HG03457 (cell line): ENCODE data around the gene CERS2.
A peak's percentile ranks its signal among the peaks of the same experiment; 100 is the strongest.

Experiments
- ATAC-seq: cut with Tn5 transposase; IDR thresholded peaks from one replicate; pipeline ENCODE4 v1.9.1; 2021; ENCODE audit warnings: moderate number of reproducible peaks; ENCODE audit not compliant: unreplicated experiment

The CERS2 gene

GRCh38 chr1:150974580-150975478 lies at the start of gene CERS2:
Gene CERS2, minus strand, starts transcription at chr1:150974835. Its CDS starts 5,745 bp downstream, at chr1:150969090.
- ATAC-seq: no peak

DNA sequence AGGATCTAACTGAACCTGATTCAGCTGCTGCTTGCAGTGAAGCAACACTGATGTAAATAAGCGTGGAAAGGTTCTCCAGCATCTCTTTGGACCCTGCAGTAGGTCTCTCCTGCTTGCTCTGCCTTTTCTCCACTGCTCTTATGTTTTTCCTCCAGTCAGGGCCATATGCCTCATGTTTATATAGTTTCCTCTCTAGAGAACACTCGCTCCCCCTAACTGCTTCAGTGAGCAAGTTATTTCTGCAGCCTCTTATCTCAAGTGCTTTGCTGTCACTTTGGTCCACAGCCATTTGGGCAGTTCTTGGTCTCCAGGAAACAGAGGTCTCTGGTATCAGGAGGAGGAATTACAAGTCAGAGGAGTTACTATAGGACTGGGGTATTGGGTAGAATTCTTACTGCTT lies 38.9 kb upstream of the CERS2 start:
- ATAC-seq: no peak

GRCh38 chr1:151012684-151013471 lies 38.2 kb upstream of the CERS2 start:
- no peak for ATAC-seq

DNA sequence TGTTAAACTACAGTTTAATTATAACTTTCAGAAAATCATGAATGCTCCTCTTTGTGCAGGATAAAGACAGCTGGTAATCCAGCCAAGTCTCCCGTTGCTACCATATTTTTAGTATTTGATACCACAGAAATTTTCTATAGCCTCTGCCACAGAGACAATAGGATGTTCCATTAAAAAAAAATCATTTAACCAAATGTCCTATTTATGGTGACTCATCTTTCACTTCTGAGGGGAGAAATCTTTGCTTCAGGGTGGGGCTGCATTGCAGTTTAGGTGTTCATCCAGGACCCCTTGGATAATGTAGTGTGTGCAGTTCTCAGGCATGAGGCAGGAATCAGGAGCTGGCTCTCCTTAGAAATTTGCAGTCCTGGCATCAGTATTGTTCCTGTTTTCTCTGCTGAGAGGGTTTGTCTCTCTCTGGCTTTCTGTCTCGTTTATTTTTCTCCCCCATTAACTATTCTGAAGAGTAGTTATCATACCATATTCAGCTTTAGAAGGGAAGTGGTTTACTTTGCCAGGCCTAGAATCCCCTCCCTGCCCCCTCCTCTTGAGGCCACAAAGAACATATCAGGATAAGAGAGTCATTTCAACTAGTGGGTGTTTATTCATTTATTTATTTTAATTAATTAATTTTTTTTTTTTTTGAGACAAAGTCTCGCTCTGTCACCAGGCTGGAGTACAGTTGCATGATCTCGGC lies 36.7 kb upstream of the CERS2 start:
- ATAC-seq: no peak

GRCh38 chr1:151010346-151010726 lies 35.7 kb upstream of the CERS2 start:
- ATAC-seq: no peak

DNA sequence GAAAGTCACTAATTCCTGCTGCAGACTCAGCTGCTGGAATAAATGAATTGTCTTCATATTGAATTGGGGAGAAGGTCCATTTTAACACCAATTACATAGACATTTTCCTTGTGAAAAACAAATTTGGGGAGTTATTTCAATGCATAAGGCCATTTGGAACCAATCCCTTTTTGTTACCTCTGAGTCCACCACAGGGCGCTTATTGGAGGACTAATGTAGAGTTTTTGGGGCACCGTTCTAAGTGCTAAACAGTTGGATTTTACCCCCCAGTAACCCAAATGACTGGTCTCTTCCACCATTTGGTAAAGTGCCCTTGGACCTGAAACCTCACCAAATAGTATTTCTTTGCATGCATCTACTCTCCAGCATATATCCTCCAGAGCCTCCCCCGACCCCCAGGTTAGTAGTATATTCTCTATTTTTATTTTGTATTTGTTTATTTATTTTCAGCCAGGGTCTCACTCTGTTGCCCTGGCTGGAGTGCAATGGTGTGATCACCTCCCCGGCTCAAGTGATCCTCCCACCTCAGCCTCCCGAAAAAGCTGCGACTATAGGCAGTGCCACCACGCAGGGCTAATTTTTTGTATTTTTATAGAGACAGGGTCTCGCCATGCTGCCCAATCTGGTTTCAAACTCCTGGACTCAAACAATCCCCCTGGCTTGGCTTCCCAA lies 35.2 kb upstream of the CERS2 start:
- ATAC-seq: no peak

DNA sequence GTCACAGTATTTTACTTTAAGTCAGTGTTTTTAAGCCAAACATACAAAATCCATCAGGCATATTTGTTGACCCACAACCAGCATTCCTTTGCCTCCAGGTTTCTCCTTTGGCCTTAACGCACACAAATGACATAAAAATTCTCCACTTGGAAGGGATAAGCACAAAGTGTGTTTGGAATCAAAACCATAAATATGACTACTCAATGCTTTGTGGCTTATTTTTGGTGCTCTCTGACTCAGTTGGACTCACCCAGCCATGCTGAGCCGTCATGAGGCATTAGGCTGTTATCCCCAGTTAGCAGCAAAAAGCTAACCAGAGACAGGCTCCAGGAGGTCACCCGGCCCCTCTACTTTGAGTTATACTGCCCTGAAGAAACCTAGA lies 34.6 kb upstream of the CERS2 start:
- ATAC-seq: no peak

DNA sequence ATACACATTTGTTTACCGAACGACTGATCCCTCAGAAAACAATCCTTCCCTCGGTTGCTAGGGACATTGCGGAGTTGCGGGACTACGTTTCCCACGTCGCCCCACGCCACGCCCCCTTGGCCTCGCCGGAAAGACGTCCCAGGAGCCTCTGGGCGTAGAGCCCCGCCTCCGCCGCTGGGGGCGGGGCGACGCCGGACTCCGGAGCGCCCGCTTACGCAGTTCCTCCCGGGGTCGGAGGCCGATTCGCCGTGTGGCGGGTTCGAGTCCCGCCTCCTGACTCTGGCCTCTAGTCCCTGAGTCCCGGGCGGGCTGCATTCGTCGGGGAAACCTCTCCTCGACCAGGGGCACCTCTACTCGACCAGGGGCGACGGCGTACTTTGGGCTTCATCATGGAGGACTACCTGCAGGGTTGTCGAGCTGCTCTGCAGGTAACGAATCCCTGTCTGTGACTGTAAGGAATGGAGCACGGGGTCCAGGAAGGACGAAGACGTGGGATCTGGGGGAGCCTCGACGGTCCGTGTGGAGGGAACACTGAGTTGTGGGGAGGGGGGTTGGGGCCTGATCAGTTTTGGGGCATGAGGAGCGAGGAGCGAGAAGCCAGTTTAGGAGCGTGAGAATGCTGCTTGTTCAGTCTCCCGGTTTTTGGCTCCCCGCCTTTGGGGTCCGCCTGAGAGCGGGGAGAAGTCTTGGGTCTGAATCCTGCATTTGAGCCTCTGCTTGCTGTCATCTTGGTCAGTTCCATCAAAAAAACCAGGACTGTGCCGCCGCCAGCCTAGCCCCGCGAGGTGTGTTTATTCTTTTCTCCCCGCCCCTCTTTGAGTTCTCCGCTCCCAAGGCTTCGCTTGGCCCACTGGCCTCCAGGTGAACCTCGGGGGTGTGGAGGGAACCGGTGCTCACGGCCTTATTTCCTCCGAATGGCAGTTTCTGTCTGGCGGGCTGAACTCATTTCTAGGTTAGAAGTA lies 33.9 kb upstream of the CERS2 start, which contains the start of gene PRUNE1:
Gene PRUNE1 (plus strand): TSS at position 206 of the 962 bp plus-strand sequence. CDS start 184 bp downstream, at position 390.
- peak; percentile 56 for ATAC-seq

DNA sequence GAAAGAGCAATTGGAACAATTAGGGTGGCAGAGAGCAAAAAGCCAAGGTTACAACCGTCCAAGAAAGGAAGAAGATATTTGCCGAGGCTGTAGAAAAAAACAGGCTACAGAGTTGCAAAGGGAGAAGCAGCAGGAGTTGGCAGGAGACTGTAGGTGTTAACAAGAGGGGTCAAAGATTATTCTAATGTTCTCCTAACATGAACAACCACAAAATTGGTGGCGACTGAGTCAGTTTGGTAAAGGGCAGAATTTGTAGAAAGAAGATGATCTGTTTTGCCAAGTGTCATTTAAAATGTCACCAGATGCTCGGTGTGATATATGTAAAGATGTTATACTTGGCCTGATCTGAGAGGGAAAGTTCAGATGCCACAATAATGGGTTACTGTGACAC lies 33.2 kb upstream of the CERS2 start:
- no peak for ATAC-seq

DNA sequence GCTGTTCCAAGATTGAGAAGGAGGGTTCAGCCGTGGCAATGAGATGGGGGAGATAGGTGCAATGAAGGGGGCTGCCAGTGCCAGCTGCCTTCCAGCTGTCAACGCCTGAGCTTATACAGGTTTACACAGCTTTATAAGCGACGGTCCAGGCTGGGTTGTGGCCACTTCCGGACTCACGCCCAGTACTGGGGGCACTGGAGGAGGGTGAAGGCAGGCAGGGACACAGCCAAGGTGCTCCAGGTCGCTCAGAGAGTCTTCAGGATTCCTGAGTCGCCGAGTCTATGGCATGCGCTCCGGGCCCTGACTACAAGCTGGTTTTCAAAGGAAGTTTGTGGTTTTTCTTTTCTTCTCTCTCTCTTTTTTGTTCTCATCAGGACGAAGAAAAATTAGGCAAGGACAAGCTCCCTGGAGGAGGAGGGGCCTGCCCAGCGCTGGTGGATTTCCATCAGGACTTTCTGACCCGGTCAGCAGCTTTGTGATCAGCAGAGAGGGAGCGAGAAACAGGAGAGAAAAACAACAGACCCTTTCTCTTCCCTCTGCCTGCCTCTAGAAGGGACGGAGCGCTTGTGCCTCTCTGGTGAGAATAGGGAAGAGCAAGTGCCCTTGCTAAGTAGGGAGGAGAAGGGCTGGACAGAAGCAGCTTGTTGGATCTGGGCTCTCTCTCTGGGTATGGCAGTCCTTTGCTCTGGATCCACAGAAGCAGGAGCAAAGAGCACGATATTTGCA lies 31.9 kb upstream of the CERS2 start, which contains the start of gene MINDY1:
Gene MINDY1 (minus strand): TSS at position 576 of the 726 bp plus-strand sequence. CDS start 4,285 bp downstream, outside the sequence.
- no peak for ATAC-seq

- no peak for ATAC-seq
Observed at GRCh38 chr1:151005729-151006319, 31.2 kb upstream of the CERS2 start.

- ATAC-seq: no peak
Observed at GRCh38 chr1:151003180-151003579, 28.5 kb upstream of the CERS2 start.

DNA sequence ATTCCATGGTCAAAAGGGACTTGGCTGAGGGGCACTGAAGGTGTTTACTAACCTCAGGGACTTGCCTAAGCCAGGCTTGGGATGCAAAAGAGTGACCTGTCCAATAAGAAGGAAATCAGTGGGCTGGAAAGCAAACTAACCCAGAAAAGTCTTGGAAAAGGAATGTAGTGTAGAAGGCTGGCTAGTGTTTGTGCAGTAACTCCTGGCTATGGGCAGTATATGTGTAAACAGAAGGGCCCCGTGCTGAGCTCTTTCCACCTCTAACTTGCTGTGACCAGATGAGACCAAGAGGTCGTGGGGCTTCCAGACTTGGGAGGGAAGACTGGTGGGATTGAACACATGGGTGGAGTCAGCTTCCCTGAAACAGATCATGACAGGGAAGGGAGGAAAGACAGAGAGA lies 28.0 kb upstream of the CERS2 start:
- no peak for ATAC-seq

GRCh38 chr1:151002051-151002450 lies 27.4 kb upstream of the CERS2 start:
- no peak for ATAC-seq

GRCh38 chr1:151001602-151002001 lies 27.0 kb upstream of the CERS2 start:
- no peak for ATAC-seq

GRCh38 chr1:151000408-151000807 lies 25.8 kb upstream of the CERS2 start:
- ATAC-seq: no peak

GRCh38 chr1:150999926-151000325 lies 25.3 kb upstream of the CERS2 start:
- no peak for ATAC-seq

DNA sequence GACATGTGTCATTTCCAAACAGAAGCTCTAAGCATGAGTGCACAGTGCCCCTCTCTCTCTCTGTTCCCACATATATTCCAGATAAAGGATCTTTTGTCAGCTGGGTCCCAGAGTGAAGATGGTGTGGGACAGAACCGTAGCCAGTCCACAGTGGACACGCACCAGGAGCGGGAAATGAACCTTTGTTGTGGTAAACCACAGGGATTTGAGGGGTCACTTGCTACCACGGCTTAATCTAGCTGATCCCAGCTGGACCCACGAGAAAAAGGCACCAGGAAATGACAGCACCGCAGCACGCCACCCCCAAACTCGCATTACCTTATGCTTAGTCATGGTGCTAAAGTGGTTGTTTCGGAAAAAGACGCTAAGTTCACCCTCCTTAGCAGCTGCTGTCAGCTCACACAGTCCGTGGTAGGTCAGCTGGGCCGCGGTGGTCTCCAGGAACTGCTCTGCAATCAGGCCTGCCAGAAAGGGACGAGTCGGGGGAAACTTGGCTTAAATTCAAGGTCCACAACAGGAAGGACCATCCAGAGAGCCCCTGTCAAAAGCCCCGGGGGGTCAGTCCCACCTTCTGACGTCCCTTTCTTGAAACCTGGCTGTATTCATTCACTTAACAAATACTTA lies 24.5 kb upstream of the CERS2 start:
- ATAC-seq: no peak
